Ovary (tissue), 3 donors: ENCODE measurements around the gene PSIP1.
A peak's percentile ranks its signal among the peaks of the same experiment; 100 is the strongest.

Experiments
- CTCF ChIP-seq, 3 donors: fragments of 450-650 bp in 2 of 3; fragments of 200-600 bp in 1 of 3; IDR thresholded peaks; one replicate each; pipeline versions ENCODE4 v1.5.1 to v1.8.0; 2016 to 2022; ENCODE audit warnings: antibody characterized with exemption in 3 of 3, mild to moderate bottlenecking in 1 of 3
- EP300 ChIP-seq: sonication (generic); formaldehyde crosslinking; IDR thresholded peaks from one replicate; pipeline ENCODE4 v1.6.1; 2017; ENCODE audit warnings: antibody characterized with exemption
- POLR2A ChIP-seq: fragments of 450-650 bp; IDR thresholded peaks from one replicate; pipeline ENCODE4 v1.6.1; 2017; ENCODE audit warnings: antibody characterized with exemption, mild to moderate bottlenecking, moderate library complexity
- donor health status: DM: no; HTN: no; CAD: no.

GRCh38 chr9:15422372-15423230 lies 88.2 kb downstream of the PSIP1 start, which contains the start of gene SNAPC3:
- TF ChIP-seq CTCF (IDR thresholded peaks at IDR 0.05) (no peak), POLR2A (peak; percentile 39), EP300 (peak; percentile 74)
